DMS153 (cell line): ENCODE data around the gene SLC48A1.
A peak's percentile ranks its signal among the peaks of the same experiment; 100 is the strongest.

ENCODE experiments used
- DNase-seq: peaks from one replicate; lab custom pipeline; 2025; lab: John Stamatoyannopoulos, UW

The SLC48A1 gene

GRCh38 chr12:47824635-47825034 is 51.6 kb downstream of the SLC48A1 start:
- DNase-seq: no peak

GRCh38 chr12:47825173-47825639 is 52.2 kb downstream of the SLC48A1 start:
- DNase-seq: no peak

GRCh38 chr12:47828008-47828975 is 55.3 kb downstream of the SLC48A1 start:
- DNase-seq: no peak

- peak; percentile 38 for DNase-seq
Measured at GRCh38 chr12:47828976-47829482, 56.0 kb downstream of the SLC48A1 start.

- no peak for DNase-seq
Measured at GRCh38 chr12:47829584-47829983, 56.5 kb downstream of the SLC48A1 start.
